Mesenchymal stem cell (in vitro differentiated cells and primary cell): ENCODE measurements around the gene CDH23.

Source experiments
- DNase-seq: peaks from one replicate; pipeline ENCODE4 v3.0.0-alpha.2; 2013
- H2AFZ ChIP-seq: one replicate; pipeline ENCODE4 v1.6.1; 2013; ENCODE audit warnings: low read depth, mild to moderate bottlenecking, control low read depth, inconsistent platforms, low read length, moderate library complexity
- H2AK5ac ChIP-seq: 2 replicates; pipeline ENCODE4 v1.6.1; 2013; ENCODE audit warnings: low read length, moderate library complexity, mild to moderate bottlenecking, inconsistent platforms; ENCODE audit not compliant: severe bottlenecking
- H2BK120ac ChIP-seq: one replicate; pipeline ENCODE4 v1.6.1; 2013; ENCODE audit warnings: low read depth, mild to moderate bottlenecking, inconsistent platforms, low read length, moderate library complexity
- H2BK12ac ChIP-seq, 2 experiments: one replicate each; pipeline ENCODE4 v1.6.1; 2013; ENCODE audit warnings: inconsistent platforms in 2 of 2, low read length in 2 of 2, mild to moderate bottlenecking in 2 of 2, moderate library complexity in 2 of 2, control low read depth in 1 of 2
- H2BK15ac ChIP-seq: one replicate; pipeline ENCODE4 v1.6.1; 2013; ENCODE audit warnings: mild to moderate bottlenecking, low read depth, inconsistent platforms; ENCODE audit not compliant: poor library complexity, severe bottlenecking
- H2BK5ac ChIP-seq: 2 replicates; pipeline ENCODE4 v1.6.1; 2013; ENCODE audit warnings: low read depth, mild to moderate bottlenecking, low read length, control low read depth, inconsistent platforms; ENCODE audit not compliant: poor library complexity, severe bottlenecking
- H3K14ac ChIP-seq, 2 experiments: one replicate each; pipeline ENCODE4 v1.6.1; 2013; ENCODE audit warnings: inconsistent platforms in 2 of 2, low read length in 2 of 2, control low read depth in 1 of 2, mild to moderate bottlenecking in 1 of 2, moderate library complexity in 1 of 2
- H3K18ac ChIP-seq, 2 experiments: one replicate each; pipeline ENCODE4 v1.6.1; 2013; ENCODE audit warnings: inconsistent platforms in 2 of 2, low read length in 2 of 2, control low read depth in 1 of 2, low read depth in 1 of 2, mild to moderate bottlenecking in 1 of 2
- H3K23ac ChIP-seq, 2 experiments: one replicate each; pipeline ENCODE4 v1.6.1; 2013; ENCODE audit warnings: inconsistent platforms in 2 of 2, low read length in 2 of 2, mild to moderate bottlenecking in 2 of 2, moderate library complexity in 2 of 2, control low read depth in 1 of 2
- H3K27ac ChIP-seq: 2 replicates; pipeline ENCODE4 v1.5.1; 2013; ENCODE audit warnings: mild to moderate bottlenecking, moderate library complexity, low read length, control low read depth, inconsistent platforms; ENCODE audit not compliant: poor library complexity, severe bottlenecking
- H3K27me3 ChIP-seq, 2 experiments: 2 replicates each; pipeline versions ENCODE4 v1.6.1 to v1.7.0; 2013; ENCODE audit warnings: low read length in 2 of 2, mild to moderate bottlenecking in 2 of 2, moderate library complexity in 2 of 2, control low read depth in 1 of 2, inconsistent platforms in 1 of 2; ENCODE audit not compliant: control insufficient read depth in 1 of 2, insufficient read depth in 1 of 2
- H3K36me3 ChIP-seq, 2 experiments: 2 replicates each; pipeline versions ENCODE4 v1.6.1 to v1.7.0; 2013; ENCODE audit warnings: low read length in 2 of 2, control low read depth in 1 of 2, inconsistent platforms in 1 of 2, low read depth in 1 of 2, mild to moderate bottlenecking in 1 of 2; ENCODE audit not compliant: insufficient read depth in 2 of 2, control insufficient read depth in 1 of 2
- H3K4ac ChIP-seq, 2 experiments: one replicate each; pipeline ENCODE4 v1.6.1; 2013; ENCODE audit warnings: inconsistent platforms in 2 of 2, low read length in 2 of 2, mild to moderate bottlenecking in 2 of 2, moderate library complexity in 2 of 2, control low read depth in 1 of 2, low read depth in 1 of 2
- H3K4me1 ChIP-seq: 2 replicates; pipeline ENCODE4 v1.6.1; 2013; ENCODE audit warnings: low read depth, low read length, control low read depth; ENCODE audit not compliant: control insufficient read depth, insufficient read depth
- H3K4me2 ChIP-seq: 2 replicates; pipeline ENCODE4 v1.6.1; 2013; ENCODE audit warnings: low read length, mild to moderate bottlenecking, inconsistent platforms; ENCODE audit not compliant: poor library complexity, severe bottlenecking
- H3K4me3 ChIP-seq, 2 experiments: 2 replicates each; pipeline versions ENCODE4 v1.5.1 to v1.7.0; 2013; ENCODE audit warnings: low read length in 2 of 2, mild to moderate bottlenecking in 2 of 2, control low read depth in 1 of 2, low read depth in 1 of 2; ENCODE audit not compliant: insufficient read depth in 1 of 2
- H3K79me1 ChIP-seq: replicated peaks from 2 replicates; pipeline ENCODE4 v1.6.1; 2013; ENCODE audit warnings: mild to moderate bottlenecking, control low read depth, low read length, inconsistent platforms; ENCODE audit not compliant: poor library complexity, severe bottlenecking
- H3K9ac ChIP-seq: 2 replicates; pipeline ENCODE4 v1.7.0; 2013; ENCODE audit warnings: mild to moderate bottlenecking, low read length, moderate library complexity
- H3K9me3 ChIP-seq: 2 replicates; pipeline ENCODE4 v1.7.0; 2013; ENCODE audit warnings: mild to moderate bottlenecking, low read length; ENCODE audit not compliant: control insufficient read depth
- H4K8ac ChIP-seq: one replicate; pipeline ENCODE4 v1.6.1; 2013; ENCODE audit warnings: inconsistent platforms, mild to moderate bottlenecking, low read length, moderate library complexity
- H4K91ac ChIP-seq: one replicate; pipeline ENCODE4 v1.6.1; 2013; ENCODE audit warnings: mild to moderate bottlenecking, low read length, inconsistent platforms
- WGBS: methylation state at CpG from one replicate; pipeline ENCODE4 v1.1.7; 2013; ENCODE audit warnings: mixed read lengths; 5-methylcytosine and 5-hydroxymethylcytosine counted together

The CDH23 gene

GRCh38 chr10:71590781-71591350, 194.1 kb downstream of the CDH23 start:
- Histone ChIP-seq H3K18ac (no peak overlapping the region), H3K4me3 (no peak overlapping the region), H2BK120ac (no peak overlapping the region), H3K9ac (no peak overlapping the region), H3K4ac (no peak overlapping the region), H3K14ac (no peak overlapping the region), H4K8ac (no peak overlapping the region), H2BK15ac (no peak overlapping the region), H3K4me2 (no peak overlapping the region), H3K36me3 (no peaks in the 10 kb centered on the region), H2BK12ac (no peak overlapping the region), H3K79me1 (no peaks in the 10 kb centered on the region), H3K9me3 (no peaks in the 10 kb centered on the region), H2BK5ac (no peak overlapping the region), H2AK5ac (no peak overlapping the region), H3K4me1 (peaks cover 14% of the 10 kb centered on the region), H3K27me3 (peaks cover 8 to 30% of the 10 kb centered on the region in 2 experiments), H2AFZ (no peak overlapping the region), H3K27ac (no peak overlapping the region), H3K23ac (no peak overlapping the region), H4K91ac (no peak overlapping the region)
- no peak for DNase-seq
- 75% methylated on average over 8 of the region's 10 CpGs for WGBS

GRCh38 chr10:71594934-71595571, 198.3 kb downstream of the CDH23 start:
- no peak for DNase-seq
- no peak overlapping the region for H3K27ac ChIP-seq
- no peak overlapping the region for H3K18ac ChIP-seq
- no peak overlapping the region for H3K14ac ChIP-seq
- no peak overlapping the region for H3K4me3 ChIP-seq
- H2BK12ac ChIP-seq, result no peak overlapping the region
- no peak overlapping the region for H2BK120ac ChIP-seq
- no peak overlapping the region for H3K9ac ChIP-seq
- no peak overlapping the region for H3K4ac ChIP-seq
- peaks cover 5% of the 10 kb centered on the region for H3K4me1 ChIP-seq
- H3K27me3 ChIP-seq, result peaks cover 8 to 12% of the 10 kb centered on the region in 2 experiments
- no peak overlapping the region for H2AK5ac ChIP-seq
- H3K79me1 ChIP-seq, result no peaks in the 10 kb centered on the region
- H2BK5ac ChIP-seq, result no peak overlapping the region
- 88% methylated on average over 8 of the region's 8 CpGs for WGBS
- H4K8ac ChIP-seq, result no peak overlapping the region
- H4K91ac ChIP-seq, result no peak overlapping the region
- H2BK15ac ChIP-seq, result no peak overlapping the region
- no peaks in the 10 kb centered on the region for H3K36me3 ChIP-seq
- no peak overlapping the region for H3K4me2 ChIP-seq
- no peak overlapping the region for H3K23ac ChIP-seq
- H2AFZ ChIP-seq, result no peak overlapping the region
- H3K9me3 ChIP-seq, result no peaks in the 10 kb centered on the region

- Histone ChIP-seq H3K27ac (no peak overlapping the region), H3K9me3 (no peaks in the 10 kb centered on the region), H2BK120ac (no peak overlapping the region), H3K79me1 (no peaks in the 10 kb centered on the region), H3K27me3 (peaks cover 8 to 12% of the 10 kb centered on the region in 2 experiments), H3K18ac (no peak overlapping the region), H2BK15ac (no peak overlapping the region), H4K91ac (no peak overlapping the region), H3K36me3 (no peaks in the 10 kb centered on the region), H4K8ac (no peak overlapping the region), H3K14ac (no peak overlapping the region), H2AK5ac (no peak overlapping the region), H2AFZ (no peak overlapping the region), H3K4ac (no peak overlapping the region), H2BK5ac (no peak overlapping the region), H3K4me1 (peaks cover 3% of the 10 kb centered on the region), H3K23ac (no peak overlapping the region), H3K9ac (no peak overlapping the region), H3K4me3 (no peak overlapping the region), H3K4me2 (no peak overlapping the region), H2BK12ac (no peak overlapping the region)
- WGBS, result 91% methylated on average over 7 of the region's 7 CpGs
- no peak for DNase-seq
Measured at GRCh38 chr10:71595649-71596048, 198.9 kb downstream of the CDH23 start.

GRCh38 chr10:71596127-71596526, 199.4 kb downstream of the CDH23 start:
- Histone ChIP-seq H3K23ac (no peak overlapping the region), H3K18ac (no peak overlapping the region), H3K4me1 (peaks cover 3% of the 10 kb centered on the region), H3K9me3 (no peaks in the 10 kb centered on the region), H4K91ac (no peak overlapping the region), H3K79me1 (no peaks in the 10 kb centered on the region), H3K36me3 (no peaks in the 10 kb centered on the region), H2BK15ac (no peak overlapping the region), H3K27ac (no peak overlapping the region), H4K8ac (no peak overlapping the region), H3K4ac (no peak overlapping the region), H3K4me2 (no peak overlapping the region), H2BK120ac (no peak overlapping the region), H2AK5ac (no peak overlapping the region), H3K4me3 (no peak overlapping the region), H3K14ac (no peak overlapping the region), H2BK5ac (no peak overlapping the region), H3K9ac (no peak overlapping the region), H2BK12ac (no peak overlapping the region), H3K27me3 (peaks cover 8 to 9% of the 10 kb centered on the region in 2 experiments), H2AFZ (no peak overlapping the region)
- 82% methylated on average over 1 of the region's 3 CpGs for WGBS
- DNase-seq, result no peak
